NCI-H2081 treated with DMSO at 0.1 percent for 48 hours (cell line): ENCODE results near the gene PODN.

ENCODE experiments used
- DNase-seq: peaks from one replicate; lab custom pipeline; 2025; lab: John Stamatoyannopoulos, UW

PODN gene, protein sequence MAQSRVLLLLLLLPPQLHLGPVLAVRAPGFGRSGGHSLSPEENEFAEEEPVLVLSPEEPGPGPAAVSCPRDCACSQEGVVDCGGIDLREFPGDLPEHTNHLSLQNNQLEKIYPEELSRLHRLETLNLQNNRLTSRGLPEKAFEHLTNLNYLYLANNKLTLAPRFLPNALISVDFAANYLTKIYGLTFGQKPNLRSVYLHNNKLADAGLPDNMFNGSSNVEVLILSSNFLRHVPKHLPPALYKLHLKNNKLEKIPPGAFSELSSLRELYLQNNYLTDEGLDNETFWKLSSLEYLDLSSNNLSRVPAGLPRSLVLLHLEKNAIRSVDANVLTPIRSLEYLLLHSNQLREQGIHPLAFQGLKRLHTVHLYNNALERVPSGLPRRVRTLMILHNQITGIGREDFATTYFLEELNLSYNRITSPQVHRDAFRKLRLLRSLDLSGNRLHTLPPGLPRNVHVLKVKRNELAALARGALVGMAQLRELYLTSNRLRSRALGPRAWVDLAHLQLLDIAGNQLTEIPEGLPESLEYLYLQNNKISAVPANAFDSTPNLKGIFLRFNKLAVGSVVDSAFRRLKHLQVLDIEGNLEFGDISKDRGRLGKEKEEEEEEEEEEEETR

DNA sequence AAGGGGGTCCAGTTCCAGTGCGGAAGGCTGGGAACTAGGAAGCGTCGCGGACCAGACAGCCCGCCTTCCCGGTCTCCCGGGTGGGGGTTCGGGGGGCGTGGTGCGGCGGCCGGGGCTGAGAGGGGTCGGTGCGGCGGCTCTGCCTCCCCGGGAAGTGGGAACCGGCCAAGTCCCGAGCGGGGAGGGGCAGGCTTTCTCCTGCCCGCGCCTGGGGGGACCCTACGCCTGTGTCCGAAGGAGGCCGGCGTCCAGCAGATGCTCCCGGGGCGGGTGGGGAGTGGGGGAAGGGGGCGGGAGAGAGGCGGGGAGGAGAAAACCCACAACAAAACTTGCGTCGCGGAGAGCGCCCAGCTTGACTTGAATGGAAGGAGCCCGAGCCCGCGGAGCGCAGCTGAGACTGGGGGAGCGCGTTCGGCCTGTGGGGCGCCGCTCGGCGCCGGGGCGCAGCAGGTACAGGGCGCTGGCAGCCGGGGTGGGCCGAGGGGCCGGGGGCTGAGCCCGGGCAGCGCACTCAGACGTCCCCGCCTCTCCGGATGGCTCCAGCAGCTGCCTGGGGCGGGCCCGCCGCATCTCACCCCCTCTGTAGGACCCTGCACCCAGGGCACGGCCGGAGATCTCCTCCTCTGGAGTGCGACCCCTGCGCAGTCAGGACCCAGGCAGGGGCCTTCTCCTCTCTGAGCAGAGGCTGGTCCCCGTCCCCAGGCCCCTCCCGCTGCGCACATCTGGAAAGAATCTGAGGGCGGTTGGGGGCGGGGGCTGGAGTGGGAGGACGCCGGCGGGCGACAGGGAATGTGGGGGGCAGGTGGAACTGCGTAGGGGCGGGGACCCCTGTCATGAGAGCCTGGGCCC lies at the start of gene PODN:
Gene PODN, plus strand, starts transcription at position 355 of the 849 bp plus-strand sequence. CDS start 7,643 bp downstream, outside the sequence.
- DNase-seq = no peak

DNA sequence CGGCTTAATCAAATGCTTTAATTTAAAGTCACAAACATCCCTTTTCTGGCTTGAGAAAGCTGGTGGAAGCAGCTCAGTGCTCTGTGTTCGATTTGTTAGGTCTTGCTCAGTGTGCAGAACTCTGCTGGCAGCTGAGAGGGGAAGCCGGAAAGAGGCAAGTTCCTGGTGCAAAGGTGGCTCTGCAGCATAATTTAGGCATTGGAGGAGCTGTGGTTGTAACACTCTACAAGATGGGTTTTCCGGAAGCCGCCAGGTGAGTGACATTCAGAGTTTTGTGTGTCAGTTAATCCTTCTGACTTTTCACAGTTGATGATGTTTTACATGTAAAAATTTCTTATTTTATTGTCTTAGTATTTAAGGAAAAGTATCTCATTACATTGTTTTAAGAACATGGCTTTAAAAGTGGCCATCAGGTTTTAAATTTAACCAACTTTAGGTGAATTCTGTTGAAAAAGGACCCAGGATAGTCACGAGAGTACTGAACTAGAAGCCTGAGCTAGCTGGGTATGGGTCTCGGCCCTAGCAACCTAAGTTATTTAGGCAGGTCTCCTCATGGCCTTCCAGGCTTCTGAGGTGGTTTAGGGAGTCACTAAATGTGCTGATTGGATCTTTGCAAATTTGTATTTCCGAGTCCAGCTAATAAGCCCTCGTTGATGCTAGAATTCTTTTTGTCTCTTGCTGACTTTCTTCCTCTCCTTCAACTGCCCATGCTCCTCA lies 47.1 kb upstream of the PODN start:
- peak; percentile 68 for DNase-seq

DNA sequence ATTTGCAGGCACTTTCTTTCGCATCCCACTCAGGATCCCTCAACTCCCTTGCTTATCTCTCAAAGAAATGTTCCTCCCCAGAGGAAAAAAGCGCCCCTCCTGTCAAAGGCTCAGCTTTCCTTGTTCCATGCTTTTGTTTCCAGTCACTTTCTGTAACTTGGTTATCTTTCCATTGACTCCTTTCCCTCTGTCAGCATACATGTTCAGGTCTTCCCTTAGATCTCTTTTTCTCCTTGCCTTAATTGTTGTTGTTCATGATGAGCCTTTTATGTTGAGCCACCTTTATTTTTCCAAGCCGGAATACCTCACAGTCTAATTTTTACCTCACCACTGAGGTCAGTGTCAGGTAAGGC lies 46.5 kb upstream of the PODN start:
- DNase-seq = no peak

DNA sequence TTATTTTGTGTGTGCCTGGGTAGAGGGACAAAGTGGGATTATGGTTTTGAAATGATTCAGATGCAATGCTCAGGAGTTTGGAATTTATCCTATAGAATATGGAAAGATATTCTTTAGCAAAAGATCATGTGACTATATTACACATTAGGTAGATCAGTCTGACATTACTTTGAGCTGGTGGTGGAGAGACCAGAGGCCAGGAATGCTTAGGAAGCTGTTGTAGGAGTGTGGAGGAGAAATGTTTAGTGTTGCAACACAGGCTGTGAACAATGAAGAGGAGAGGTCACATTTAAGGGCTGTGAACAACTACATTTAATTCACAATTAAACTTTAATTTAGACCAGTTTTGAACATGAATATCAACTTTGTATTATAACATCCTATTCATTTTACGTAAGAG lies 45.3 kb upstream of the PODN start:
- no peak for DNase-seq

DNA sequence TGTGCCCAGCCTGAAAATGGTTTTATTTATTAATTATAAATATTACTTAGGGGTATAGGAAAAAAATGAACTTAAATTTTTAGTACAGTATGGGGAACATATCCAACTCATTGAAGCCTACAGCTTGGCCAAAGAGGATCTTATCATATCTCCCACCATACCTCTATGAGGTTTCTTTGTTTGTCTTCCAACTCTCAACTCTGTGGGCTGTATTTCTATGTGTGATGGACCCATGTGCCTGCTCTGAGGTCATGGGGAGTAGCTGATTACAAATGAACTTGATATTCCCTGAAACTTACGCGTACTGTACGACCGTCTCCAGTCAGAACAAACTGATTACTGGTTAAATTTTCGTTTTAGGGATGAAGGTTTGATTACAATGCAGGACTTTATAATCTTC lies 41.4 kb upstream of the PODN start:
- no peak for DNase-seq

DNA sequence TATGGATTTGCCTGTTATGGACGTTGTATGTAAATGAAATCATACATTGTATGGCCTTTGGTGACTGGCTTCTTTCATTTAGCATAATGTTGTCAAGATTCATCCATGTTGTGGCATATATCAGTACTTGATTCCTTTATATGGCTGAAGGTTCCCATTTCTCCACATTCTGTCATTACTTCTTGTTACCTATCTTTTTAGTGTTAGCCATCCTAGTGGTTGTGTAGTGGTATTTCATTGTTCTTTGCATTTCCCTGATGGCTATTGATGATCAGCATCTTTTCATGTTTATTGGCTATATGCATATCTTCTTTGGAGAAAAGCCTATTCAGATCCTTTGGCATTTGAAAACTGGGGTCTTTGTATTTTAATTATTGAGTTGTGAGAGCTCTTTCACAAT lies 39.8 kb upstream of the PODN start:
- DNase-seq = no peak

DNA sequence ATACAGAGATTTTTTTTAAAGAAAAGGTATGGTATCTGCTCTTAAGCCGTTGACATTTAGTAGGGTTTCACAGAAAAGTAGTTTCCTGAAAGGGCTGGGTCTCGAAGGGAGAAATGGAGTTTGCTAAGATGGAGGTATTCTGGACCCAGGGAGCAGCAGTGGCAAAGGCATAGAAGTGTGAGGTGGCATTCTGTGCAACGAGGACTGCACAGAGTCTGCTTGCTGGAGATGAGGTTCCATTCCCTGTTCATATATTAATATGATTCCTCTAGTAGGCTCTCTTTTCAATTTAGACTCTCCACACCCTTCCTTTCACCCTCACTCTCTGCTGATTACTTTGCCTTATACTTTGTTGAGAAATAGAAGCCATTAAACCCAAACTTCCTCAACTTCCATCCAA lies 38.5 kb upstream of the PODN start:
- DNase-seq = no peak

DNA sequence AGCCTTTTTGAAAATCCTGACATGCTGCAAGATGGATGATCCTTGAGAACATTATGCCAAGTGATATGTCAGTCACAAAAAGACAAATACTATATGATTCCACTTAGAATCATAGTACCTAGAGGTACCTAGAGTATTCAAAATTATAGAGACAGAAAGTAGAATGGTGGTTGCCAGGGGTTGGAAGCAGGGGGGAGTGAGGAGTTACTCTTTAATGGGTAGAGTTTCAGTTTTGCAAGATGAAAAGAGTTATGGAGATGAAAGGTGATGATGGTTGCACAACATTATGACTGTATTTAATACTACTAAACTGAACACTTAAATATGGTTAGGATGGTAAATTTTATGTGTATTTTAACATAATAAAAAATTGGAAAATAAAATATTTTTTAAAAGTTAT lies 37.9 kb upstream of the PODN start:
- no peak for DNase-seq

DNA sequence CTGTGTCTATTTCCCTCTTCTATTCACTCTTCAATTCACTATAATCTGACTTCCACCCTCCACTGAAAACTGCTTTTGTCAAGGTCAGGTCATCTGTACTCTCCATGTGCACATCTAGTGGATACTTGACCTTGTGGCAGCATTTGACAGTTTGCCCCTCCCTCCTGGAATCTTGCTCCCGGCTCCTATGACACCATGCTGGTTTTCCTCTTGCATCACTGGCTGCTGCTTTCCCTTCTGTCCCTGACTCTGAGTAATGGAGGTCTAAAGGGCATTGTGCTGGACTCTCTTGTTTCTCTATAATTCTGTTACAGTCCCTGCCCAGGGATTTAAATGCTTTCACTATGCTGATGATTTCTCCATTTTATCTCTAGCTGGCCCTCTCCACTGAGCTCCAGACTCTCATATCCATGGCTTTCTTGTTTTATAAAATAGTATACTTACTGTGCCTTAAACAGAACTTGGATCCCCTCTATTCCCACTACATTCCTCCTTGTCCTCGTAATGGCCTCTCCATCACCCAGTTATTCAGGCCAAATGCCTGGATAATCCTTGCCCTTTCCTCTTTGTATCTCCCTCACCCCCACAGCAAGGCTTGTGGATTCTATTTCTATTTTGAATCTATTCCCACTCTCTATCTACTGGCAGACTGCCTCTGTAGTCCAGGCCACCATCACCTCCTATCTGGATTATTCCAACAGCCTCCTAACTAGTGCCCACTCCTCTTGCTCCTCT lies 36.8 kb upstream of the PODN start:
- DNase-seq = no peak

DNA sequence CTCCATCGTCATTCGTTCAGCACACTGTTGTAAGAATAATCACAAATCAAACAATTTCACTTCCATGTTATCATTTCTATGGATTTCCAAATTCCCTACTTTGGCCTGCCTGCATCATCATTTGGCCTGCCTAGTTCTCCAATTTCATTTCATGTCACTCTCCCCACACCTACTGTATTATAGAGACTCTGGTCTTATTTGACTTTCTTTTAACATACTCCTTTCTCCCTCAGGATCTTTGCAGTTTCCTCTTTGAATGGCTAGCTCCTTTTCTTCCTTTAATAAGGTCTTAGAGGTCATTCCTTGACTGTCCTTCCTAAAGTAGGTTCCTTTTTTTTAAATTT lies 36.3 kb upstream of the PODN start:
- DNase-seq = no peak

DNA sequence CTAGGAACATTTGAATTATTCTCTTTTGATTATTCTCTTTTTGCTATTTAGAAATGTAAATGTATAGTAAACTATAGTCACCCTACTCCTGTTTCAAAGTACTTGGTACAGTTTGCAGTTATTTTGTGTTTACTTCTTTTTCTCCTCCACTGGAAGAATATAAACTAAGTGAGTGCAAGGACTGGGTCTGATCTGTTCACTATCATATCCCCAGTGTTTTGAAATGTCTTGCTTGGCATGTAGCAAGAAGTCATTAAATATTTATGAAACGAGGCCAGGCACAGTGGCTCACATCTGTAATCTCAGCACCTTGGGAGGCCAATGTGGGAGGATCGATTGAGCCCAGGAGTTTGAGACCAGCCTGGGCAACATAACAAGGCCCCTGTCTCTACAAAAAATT lies 35.8 kb upstream of the PODN start:
- no peak for DNase-seq

DNA sequence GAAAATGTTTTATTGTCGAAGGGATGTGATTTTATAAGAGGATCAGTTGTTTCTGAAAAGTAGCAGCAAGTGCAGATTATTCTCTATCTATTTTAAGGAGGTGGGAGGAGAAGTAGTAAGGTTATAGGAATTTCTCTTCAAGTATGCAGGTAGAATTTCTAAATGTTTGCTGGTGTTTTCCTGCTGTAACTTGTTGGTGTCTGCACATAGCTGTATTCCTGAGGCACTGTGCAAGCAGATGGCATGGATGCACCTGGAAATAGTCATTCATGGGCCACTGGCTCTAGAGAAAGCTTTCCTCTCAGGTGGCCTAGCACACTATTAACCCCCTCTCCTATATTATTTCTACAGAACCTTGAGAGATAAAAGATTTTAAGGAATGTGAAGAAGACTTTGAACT lies 30.3 kb upstream of the PODN start:
- no peak for DNase-seq

DNA sequence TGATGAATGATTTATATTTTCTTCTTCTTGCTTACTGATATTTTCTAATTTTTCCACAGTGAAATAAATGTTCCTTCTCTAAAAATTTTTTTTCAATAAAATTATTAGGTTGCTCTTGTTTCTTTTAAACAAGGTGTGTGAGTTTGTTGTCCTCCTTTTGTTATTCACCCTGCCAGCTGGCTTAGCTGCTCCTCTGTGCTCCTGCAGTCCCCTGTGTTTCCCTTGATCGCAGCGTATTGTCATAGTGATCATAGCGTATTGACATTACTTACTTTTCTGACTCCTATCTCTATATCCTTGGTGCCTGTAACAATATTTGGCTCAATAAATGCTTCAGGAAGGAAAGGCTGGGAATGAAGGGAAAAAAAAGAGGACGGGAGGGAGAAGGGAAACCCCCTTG lies 24.9 kb upstream of the PODN start:
- no peak for DNase-seq

DNA sequence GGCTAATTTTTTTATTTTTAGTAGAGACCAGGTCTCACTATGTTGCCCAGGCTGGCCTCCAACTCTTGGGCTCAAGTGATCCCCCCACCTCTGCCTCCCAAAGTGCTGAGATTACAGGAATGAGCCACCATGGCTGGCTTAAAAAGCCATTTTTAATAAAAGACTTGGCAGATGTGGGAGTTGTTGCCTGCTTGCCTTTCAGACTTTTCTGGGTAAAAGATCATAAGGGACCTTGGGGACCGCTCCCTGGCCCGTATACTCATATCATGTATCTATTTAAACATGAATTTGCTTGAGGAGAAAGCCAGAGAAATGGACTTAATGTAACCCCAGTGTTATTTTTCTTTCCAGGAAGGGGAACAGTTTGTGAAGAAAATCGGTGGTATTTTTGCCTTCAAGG lies 23.4 kb upstream of the PODN start:
- no peak for DNase-seq

DNA sequence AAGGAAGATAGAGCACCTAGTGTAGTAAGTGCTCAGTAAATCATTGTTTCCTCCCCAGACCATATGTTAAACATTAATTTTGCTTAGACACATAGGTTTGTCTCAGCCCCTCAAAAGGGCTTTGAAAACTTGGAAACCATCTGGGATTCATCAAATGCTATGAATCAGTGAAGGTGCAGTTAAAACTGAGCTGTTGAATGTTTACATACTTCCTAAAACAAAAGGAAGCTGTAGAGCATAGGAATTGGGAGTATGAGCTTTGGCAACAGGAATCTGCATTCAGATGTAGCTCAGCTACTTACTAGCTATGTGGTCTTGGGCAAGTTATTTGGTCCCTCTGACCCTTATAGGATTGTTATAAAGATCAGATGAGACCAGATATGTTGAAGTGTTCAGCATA lies 18.7 kb upstream of the PODN start:
- DNase-seq = no peak

DNA sequence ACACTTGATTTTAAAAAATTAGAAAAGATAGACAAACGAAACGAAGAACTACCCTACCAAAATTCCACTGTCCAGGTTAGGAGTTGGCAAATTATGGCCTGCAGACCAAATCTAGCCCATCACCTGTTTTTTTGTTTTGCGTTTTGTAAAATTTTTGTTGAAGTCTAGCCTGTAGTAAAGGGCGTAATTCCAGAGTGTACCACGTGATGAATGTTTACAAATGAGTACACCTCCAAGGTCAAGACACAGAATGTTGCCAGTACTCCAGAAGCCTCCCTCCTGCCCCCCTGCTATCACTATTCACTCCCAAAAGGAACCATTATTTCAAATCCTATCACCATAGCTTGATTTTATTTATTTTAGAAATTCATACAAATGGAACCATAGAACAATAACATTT lies 17.1 kb upstream of the PODN start:
- no peak for DNase-seq

DNA sequence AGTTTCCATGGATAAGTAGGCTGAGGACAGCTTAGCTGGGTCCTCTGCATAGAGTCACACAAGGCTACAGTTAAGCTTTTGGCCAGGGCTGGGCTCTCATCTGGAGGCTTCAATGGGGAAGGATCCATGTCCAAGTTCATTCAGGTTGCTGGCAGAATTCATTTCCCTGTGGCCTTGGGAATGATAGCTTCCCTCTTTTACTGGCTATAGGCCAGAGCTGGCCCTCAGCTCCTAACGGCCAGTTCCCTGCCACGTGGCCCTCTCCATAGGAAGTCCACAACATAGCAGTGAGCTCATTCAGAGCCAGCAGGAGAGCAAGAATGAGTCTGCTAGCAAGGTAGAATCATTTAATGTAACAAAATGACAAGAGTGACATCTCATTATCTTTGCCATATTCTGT lies 15.1 kb upstream of the PODN start:
- no peak for DNase-seq

DNA sequence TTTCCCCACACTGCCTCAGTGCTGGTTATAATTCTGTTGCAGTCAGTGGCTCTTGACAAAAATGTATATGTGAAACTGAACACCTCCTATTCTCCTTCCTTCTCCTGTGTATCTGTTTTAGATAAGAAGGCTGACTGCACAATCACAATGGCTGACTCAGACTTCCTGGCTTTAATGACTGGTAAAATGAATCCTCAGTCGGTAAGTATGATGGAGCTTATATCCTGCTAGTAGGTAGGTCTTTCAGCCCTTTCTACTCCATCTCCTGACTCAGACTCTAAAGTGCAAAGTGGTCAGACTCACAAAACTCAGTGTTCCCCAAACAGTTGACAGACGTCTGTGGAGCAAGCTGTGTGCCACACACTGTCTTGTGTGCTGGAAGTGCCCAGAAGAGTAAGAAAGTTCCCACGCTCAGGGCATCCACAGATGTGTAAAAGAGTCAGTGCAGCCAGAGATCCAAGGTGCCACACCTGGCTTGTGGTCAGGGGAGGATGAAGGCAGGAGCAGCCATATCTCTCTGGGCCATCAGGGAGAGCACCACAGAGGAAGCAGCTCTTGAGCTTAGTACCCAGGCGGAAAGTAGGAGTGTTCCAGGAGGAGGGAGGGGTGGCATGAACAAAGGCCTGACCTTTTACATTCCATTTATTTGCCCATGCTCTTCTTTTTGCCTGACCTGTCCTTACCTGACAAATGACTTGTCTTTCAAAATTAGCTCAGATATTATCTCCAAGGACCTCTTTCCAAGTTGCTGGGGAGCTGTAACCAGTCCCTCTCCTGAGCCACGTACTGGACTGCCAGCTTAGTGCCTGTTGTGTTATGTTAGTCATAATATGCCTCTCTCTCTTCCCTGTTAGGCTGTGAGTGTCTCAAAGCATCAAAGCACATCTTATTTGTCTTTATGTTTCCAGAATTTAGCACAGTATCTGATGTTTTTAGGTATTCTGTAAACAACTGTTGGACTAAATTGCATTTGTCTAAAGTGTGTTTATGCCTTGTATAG lies 14.0 kb upstream of the PODN start:
- DNase-seq = no peak

DNA sequence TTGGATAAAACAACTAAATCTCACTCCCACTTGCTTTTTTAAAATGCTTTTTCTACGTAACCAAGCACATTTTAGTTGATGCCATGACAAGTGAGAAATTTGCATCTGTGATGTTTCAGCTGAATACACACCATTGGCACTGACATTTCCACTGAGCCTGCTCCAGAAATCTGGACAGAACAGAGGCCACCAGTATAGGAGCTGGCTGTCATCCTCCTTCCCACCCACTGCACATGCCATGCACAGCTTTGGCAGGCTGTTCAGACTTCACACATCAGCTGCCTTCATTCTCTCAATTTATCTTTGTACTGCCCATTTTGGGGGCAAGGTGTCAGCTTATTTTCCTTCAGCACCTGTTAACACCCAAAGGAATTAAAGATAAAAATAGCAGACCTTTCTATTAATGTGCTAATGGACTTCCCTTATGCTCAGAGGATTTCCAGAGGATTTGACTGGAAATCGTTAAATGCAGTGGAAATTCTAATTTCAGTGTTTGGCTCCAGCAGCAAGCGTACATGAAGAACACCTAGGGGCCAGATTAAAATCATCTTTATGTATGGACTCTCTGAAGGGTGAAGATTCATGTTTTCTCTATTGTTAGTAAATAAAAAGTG lies 12.9 kb upstream of the PODN start:
- no peak for DNase-seq

DNA sequence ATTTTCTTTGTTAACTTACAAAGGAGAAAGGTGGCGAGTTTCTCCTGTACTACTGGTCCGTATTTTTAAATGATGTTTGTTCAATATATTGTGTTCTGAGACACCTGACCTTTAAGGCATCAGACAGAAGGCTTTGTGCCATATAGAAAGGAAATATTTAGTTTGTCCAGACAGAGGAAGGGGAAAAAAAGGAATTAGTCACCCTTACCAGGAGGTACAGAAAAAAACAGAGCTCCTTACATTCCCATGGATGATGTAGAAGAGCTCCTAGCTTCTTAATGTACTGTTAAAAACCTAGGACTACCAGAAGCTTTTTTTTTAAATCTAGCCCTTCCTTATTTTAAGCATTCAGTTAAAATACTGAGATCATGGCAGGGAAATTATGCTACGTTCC lies 12.4 kb upstream of the PODN start:
- DNase-seq = no peak
